IPS DF 4.7 (cell line): ENCODE data around the gene CASKIN2.
"Not testable (repeated sequence)": the region's sequence is repeated elsewhere in the genome, so short reads cannot be mapped to it uniquely, and the experiment has no call there.

Experiments
- DNase-seq: peaks from one replicate; pipeline ENCODE4 v3.0.0-alpha.2; 2013; ENCODE audit warnings: low spot score; ENCODE audit errors: extremely low read depth

The CASKIN2 gene

DNA sequence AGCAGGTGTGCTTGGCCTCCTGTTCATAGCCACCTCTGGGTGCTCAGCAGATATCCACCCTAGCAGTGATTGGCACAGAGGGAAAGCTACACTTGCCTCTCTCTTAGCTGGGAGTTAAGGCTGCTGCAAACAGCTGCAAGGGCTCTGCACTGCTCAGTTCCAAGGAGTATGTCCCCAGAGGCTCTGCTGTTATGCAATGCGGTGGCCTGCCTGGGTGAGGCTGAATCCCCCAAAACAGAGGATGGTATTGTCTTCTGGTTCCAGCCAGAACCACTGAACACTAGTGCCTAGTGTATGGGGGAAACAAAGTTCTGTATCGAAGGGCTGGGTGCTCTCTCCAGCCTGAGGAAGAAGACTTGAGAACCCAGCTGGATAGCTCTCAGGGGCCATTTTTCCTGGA, 42.1 kb downstream of the CASKIN2 start:
- DNase-seq: no peak

DNA sequence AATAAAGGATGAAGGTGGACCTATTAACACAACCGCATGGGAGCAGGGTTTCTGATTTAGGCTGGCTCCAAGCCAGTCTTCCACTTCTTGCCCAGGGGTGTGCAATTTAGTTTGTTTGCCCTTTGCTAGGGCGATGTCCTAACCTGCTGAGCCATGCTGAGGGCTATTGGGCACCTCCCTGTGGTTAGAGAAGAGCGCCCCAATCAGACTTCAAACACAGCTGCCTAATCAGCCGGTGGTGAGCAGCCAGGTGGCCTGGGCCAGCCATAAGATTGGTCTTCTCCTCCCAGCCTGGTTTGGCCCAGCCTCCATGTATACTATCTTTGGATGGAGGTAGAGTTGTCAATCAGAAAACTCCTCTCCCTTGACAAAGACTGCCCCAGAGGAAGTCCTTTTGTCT, 43.2 kb downstream of the CASKIN2 start:
- no peak for DNase-seq

DNA sequence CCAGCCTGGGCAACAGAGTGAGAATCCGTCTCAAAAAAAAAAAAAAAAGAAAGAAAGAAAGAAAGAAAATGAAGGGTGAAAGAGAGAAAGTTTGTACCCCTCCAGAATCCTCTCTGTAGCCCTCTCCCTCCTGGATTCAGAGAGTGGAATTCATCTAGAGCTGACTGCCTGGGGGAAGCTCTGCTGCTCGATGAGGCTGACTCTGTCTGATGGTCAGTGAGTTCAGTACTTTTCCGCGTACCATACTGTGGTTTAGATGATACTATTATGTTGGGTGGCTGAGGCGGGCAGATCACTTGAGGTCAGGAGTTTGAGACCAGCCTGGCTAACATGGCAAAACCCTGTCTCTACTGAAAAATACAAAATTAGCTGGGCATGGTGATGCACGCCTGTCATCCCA, 44.1 kb downstream of the CASKIN2 start:
- DNase-seq: no peak

DNA sequence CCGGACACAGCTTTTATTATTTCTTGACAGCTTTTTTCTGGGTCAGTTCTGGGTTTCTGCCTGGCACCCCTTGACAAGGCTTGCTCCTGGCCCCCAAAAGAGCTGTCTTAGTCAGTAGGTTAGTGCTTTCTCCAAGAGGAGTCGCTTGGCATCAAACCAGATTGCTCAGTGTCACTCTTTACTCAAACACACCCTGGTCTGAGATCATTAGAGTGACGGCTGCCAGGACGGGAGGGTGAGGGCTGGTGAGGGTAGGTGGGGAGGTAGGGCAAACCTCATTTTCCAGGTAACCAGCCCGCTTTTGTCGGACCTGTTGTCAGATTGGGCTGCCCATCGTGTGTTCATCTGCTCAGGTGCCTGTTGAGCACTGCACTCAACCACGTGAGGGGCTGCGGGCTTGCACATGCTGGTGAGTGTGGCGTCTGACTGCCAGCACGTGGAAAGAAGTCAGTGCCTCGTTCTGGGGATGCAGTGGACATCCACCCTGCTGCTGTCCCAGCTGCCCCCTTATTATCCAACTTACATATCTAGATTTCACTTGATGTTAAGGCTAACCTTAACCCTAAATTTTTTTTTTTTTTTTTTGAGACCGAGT, 46.5 kb downstream of the CASKIN2 start:
- DNase-seq: no peak

DNA sequence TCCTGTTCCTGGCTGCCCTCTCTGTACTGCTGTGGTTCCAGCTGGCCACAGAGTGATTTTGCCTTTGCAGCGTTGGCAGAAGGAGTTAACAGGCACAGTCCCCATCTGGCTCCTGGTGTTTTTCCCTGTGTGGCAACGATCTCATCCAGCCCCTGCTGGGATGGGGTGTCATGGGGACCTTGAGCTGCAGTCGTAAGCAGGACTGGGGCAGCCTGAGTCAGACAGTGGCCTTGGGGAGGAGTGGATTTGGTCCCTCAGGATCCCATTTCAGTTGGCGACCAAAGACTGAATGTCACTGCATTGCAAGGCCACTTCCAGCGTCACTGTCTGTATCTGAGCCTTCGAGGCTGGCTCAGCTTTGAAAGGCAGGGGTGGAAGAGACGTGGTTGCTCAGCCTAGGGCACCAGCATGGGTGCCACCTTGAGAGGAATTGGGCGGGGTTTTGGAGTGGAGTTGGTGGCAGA, 47.0 kb downstream of the CASKIN2 start:
- DNase-seq: no peak

DNA sequence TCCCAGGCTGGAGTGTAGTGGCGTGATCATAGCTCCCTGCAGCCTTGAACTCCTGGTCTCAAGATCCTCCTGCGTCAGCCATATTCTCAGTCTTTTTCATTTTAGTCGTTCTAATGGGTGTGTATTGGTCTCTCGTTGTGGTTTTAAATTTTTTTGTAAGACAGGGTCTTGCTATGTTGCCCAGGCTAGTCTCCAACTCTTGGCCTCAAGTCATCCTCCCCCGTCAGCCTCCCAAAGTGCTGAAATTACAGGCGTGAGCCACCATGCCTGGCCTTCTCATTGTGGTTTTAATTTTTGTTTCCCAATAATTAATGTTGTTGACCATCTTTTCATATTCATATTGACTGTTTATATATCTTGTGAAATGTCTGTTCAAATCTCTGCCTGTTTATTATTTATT, 50.3 kb downstream of the CASKIN2 start:
- no peak for DNase-seq

DNA sequence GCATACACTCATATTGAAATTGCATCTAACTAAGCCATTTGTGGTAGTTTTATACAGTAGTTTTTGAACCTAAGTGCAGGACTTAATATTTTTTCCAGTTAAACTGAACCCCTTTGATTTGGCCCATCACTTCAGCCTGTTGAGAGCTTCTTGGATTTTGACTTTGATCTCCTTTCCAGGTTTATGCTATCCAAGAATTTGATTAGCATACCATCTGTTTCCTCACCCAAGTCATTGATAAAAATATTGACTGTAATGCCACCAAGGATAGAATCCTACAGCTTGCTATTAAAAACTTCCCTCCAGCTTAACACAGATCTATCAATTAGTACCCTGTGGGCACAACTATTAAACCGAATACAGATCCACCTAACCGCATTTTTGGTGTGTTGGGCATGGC, 51.7 kb downstream of the CASKIN2 start:
- DNase-seq: no peak

DNA sequence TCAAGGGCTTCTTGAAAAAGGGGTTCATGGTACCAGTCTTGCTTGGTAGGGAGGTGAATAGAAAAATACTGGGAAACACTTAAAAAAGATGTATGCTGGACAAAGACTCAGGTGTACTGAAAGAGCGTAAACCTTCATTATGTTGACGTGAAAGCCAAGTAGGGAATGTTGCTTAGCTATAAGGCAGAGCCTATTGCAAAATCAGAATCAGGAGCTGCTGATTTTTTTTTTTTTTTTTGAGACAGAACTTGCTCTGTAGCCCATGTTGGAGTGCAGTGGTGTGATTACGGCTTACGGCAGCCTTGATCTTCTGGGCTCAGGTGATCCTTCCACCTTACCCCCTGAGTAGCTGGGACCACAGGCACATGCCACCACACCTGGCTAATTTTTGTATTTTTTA, 55.0 kb downstream of the CASKIN2 start:
- DNase-seq: no peak

DNA sequence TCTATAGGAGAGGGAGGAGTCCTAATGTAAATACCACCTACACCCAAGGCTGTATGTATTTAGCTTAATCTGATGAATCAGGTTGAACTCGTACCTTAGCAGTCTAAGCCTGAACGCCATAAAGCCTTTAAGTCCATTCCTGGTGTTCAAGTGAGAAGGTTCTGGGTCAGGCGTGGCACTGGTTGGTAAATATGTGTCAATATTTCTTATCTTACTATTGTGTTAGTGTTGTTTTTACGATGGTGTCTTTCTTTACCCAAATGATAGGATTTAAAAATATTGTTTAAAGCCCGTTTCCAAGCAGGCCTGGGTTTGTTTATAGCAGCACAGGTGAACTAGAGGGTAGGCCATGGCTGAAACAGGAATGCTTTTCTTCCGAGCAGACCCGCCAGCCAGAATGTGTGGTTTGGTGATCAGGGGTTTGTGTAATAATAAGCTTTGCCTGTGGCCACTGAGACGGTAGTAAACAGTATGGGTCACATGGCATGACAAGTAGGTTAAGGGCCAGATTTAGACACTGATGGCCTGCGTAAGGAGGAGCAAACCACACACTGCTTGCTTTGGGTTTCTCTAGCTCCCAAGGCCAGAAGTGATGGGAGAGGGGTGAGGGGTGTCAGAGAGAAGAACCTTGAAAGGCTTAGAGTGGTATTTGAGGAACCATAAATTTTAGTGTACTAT, 55.6 kb downstream of the CASKIN2 start:
- DNase-seq: no peak

DNA sequence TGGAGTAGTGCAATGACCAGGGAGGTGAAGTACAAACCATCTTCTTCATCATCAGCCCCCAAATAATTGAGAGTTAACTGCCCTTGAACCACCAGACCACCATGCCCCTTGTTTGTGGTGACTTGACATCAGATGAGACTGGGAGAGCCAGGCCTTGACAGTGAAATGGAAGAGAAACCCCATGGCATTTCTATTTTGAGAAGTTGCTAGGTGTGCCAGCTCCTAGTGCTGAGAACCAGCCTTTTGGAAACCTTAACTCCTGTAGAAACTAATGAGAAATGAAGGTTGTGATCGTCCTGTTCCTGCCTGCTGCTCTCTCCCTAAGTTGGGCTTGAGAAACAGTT, 56.1 kb downstream of the CASKIN2 start:
- DNase-seq: no peak

DNA sequence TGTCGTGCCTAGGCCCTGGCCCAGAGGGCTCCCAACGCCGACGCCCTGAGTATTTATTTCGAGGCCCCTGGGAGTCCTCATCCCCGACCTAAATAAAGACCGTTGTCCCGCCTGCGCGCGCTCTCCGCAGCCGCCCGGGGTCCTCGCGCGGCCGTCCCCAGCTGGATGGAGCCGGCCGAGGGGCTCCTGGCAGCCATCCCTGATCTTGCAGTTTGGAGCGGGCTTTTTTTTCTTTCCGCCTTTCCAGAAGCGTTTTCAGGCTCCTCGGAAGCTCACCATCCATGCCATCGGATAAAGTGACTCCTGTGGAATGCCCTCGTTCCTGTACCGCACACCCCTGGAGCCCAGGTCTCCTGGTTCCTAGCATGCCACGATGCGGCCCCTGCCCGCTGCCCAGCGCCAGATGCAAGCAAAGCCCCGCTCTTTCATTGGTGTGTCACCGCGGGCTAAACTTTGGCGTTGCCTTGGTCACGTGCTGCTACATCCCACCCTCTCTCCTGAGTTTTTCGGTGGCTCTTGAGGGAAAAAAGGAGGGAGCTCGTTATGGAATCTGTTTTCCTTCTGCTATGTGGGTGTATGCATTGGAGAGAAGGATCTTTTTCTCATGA, 58.2 kb downstream of the CASKIN2 start:
- no peak for DNase-seq

DNA sequence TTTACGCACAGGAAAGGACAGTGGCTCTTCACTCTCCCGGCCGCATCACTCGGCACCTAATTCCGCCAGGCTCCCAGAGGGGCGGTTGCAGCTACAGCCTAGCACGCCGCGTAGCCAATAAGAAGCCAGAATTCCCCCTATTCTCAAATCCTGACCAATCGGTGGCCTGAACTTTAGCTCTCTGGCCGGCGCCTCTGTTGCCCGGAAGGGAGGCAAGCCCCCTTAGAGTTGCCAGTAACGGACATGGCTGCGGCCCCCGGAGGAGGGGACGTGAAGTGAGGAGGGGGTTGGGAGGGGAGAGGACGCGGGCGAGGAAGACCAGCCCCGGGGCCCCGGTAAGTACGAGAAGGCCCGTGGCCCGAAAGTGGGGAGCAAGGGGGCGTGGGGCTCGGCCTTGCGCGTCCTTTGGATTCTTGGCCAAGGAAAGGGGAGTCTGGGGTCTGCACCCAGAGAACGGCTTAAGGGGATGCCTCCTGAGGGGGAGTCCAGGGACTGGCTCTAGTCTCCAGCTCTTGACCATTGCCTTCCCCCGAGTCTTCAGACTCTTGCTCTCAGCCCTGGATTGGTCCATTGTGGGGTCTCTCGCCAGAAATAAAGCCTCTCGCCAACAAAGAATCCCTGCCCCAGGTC, 58.8 kb downstream of the CASKIN2 start, which contains the start of gene TMEM94:
Gene TMEM94 (plus strand): TSS at position 219 of the 630 bp plus-strand sequence. CDS start 15,271 bp downstream, outside the sequence.
- peak; percentile 86 for DNase-seq

DNA sequence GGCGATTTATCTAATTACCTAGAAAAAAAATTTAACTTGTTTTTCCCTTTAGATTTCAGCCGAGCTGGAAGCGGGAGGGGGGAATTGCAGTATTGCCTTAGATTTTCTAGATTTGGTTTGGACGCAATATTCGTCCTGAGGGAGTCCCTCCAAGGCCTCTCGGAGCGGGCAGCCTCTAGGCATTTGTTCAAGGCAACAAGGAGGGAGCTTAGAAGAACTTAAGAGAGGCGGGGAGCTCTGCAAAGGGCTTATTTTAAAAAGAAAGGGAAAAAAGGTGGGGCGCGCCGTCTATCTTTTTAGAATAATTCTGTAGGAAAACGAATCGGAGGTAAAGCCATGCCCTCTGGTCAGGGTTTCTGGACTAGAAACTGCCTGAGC, 59.3 kb downstream of the CASKIN2 start:
- no peak for DNase-seq

DNA sequence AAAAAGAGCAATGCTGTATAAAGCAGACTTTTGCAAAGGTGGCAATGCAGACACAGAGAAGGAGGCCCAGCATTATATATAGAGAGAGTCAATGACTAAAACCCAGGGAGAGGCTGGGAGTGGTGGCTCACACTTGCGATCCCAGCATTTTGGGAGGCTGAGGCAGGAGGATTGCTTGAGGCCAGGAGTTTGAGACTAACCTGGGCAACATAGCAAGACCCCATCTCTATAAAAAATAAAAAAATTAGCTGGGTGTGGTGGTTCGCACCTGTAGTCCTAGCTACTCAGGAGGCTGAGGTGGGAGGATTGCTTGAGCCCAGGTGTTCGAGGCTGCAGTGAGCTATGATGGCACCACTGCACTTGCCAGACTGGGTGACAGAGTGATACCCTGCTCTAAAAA, 60.7 kb downstream of the CASKIN2 start:
- not testable (repeated sequence) for DNase-seq

DNA sequence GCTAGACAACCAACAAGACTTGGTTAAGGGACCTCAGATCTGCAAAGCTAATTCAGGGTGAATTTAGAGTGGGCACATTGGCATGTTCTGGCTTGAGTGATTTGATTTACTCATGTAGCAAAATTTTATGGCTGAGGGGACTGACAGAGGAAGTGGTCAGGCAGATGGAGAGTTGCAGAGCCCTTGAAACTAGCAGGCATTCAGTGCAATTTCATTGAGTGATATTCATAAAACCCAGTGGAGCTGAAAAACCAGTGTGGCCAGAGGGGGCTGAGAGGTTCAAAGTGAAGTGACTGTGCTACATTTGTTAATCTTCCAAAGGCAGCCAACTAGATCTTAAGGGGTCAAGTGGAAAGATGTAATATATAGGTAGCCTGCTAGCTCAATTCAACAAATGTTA, 61.1 kb downstream of the CASKIN2 start:
- DNase-seq: no peak

DNA sequence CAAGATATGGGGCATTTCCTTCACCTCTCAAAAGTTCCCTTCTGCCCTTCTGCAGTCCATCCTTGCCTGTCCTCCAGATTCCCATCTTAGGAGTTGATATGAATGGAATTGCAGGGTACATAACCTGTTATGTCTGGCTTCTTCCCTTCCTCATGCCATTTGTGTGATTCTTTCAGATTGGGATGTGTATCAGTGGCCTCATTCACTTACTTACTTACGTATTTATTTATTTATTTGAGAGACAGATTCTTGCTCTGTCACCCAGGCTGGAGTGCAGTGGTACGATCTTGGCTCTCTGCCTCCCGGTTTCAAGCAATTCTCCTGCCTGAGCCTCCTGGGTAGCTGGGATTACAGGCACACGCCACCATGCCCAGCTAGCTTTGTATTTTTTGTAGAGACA, 65.1 kb downstream of the CASKIN2 start:
- no peak for DNase-seq
